Gastroesophageal sphincter (tissue), 3 donors: Measurements from ENCODE around the gene HMGXB3.

ENCODE experiments used
- EP300 ChIP-seq: sonication (generic); formaldehyde crosslinking; IDR thresholded peaks from one replicate; pipeline ENCODE4 v1.6.1; 2017; ENCODE audit warnings: antibody characterized with exemption, mild to moderate bottlenecking
- POLR2A ChIP-seq, 2 donors: fragments of 450-650 bp; IDR thresholded peaks; one replicate each; pipeline ENCODE4 v1.6.1; 2017; ENCODE audit warnings: antibody characterized with exemption in 2 of 2, mild to moderate bottlenecking in 2 of 2, moderate library complexity in 1 of 2
- TF ChIP-seq, protein P1 (sequence below), 4 experiments: fragments of 200-600 bp in 2 of 4; fragments of 450-650 bp in 2 of 4; sonication (generic) in 1 of 4; IDR thresholded peaks; one replicate each; pipeline ENCODE4 v1.5.1; 2017 to 2019; ENCODE audit warnings: antibody characterized with exemption in 4 of 4, mild to moderate bottlenecking in 2 of 4, moderate library complexity in 2 of 4

DNA sequence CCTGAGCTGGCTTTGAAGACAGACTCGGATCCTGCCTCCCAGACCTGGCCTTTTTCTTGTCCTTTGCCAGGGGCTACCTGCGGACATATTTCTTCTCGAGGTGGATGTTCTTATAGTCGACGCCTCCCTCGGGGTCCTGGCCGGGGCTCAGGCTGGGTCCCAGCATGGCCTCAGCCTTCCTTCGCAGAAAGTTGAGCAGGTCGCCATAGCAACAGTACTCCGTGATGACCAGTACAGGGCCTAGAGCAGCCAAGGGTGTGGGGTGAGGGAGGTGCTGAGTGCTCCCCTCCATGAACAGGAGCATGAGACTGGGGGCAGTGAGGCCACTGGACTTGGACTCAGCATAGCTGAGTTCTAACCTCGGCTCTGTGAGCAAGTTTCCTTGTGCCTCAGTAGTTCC is 59.1 kb downstream of the HMGXB3 start:
- TF ChIP-seq, protein P1, sequence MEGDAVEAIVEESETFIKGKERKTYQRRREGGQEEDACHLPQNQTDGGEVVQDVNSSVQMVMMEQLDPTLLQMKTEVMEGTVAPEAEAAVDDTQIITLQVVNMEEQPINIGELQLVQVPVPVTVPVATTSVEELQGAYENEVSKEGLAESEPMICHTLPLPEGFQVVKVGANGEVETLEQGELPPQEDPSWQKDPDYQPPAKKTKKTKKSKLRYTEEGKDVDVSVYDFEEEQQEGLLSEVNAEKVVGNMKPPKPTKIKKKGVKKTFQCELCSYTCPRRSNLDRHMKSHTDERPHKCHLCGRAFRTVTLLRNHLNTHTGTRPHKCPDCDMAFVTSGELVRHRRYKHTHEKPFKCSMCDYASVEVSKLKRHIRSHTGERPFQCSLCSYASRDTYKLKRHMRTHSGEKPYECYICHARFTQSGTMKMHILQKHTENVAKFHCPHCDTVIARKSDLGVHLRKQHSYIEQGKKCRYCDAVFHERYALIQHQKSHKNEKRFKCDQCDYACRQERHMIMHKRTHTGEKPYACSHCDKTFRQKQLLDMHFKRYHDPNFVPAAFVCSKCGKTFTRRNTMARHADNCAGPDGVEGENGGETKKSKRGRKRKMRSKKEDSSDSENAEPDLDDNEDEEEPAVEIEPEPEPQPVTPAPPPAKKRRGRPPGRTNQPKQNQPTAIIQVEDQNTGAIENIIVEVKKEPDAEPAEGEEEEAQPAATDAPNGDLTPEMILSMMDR (IDR thresholded peaks at IDR 0.05) = no peak
- no peak for TF ChIP-seq EP300
- TF ChIP-seq POLR2A (IDR thresholded peaks at IDR 0.05) = no peak
